MM.1S (cell line): ENCODE measurements around the gene TSHZ1.

Experiments
- DNase-seq: peaks from one replicate; pipeline ENCODE4 v3.0.0-alpha.2; 2015
- H2AFZ ChIP-seq: fragments of 300-600 bp; sonication (generic); 2 replicates; pipeline ENCODE4 v1.6.0; 2016; ENCODE audit warnings: antibody characterized with exemption, low read length
- H3F3A ChIP-seq: fragments of 300-600 bp; sonication (generic); 2 replicates; pipeline ENCODE4 v1.6.1; 2016; ENCODE audit warnings: mild to moderate bottlenecking, antibody characterized with exemption, low read length, moderate library complexity, mixed read lengths; ENCODE audit not compliant: insufficient read depth
- H3K27ac ChIP-seq: fragments of 300-600 bp; sonication (generic); 2 replicates; pipeline ENCODE4 v1.5.1; 2016; ENCODE audit warnings: mild to moderate bottlenecking, low read length
- H3K27me3 ChIP-seq: fragments of 300-600 bp; sonication (generic); replicated peaks from 2 replicates; pipeline ENCODE4 v1.6.0; 2016; ENCODE audit warnings: low read length; ENCODE audit not compliant: insufficient read depth
- H3K36me3 ChIP-seq: fragments of 300-600 bp; sonication (generic); replicated peaks from 2 replicates; pipeline ENCODE4 v1.6.1; 2016; ENCODE audit warnings: mild to moderate bottlenecking, low read length, mixed read lengths; ENCODE audit not compliant: insufficient read depth
- H3K4me1 ChIP-seq: fragments of 300-600 bp; sonication (generic); 2 replicates; pipeline ENCODE4 v1.6.1; 2016; ENCODE audit warnings: low read length, mixed read lengths
- H3K4me2 ChIP-seq: fragments of 300-600 bp; sonication (generic); 2 replicates; pipeline ENCODE4 v1.6.0; 2016; ENCODE audit warnings: low read depth, low read length
- H3K4me3 ChIP-seq: fragments of 300-600 bp; sonication (generic); 2 replicates; pipeline ENCODE4 v1.5.1; 2016; ENCODE audit warnings: low read length, mixed read lengths
- H3K79me2 ChIP-seq: fragments of 300-600 bp; sonication (generic); 2 replicates; pipeline ENCODE4 v1.6.1; 2016; ENCODE audit warnings: mixed run types, low read length, mixed read lengths
- H3K9ac ChIP-seq: fragments of 300-600 bp; sonication (generic); 2 replicates; pipeline ENCODE4 v1.6.1; 2016; ENCODE audit warnings: low read length, mixed read lengths
- H3K9me2 ChIP-seq: fragments of 300-600 bp; sonication (generic); replicated peaks from 2 replicates; pipeline ENCODE4 v1.6.1; 2016; ENCODE audit warnings: mild to moderate bottlenecking, low read length, mixed read lengths; ENCODE audit not compliant: insufficient read depth
- H3K9me3 ChIP-seq: fragments of 300-600 bp; sonication (generic); replicated peaks from 2 replicates; pipeline ENCODE4 v1.6.1; 2016; ENCODE audit warnings: mild to moderate bottlenecking, low read length, mixed read lengths; ENCODE audit not compliant: insufficient read depth
- H4K20me1 ChIP-seq: fragments of 300-600 bp; sonication (generic); 2 replicates; pipeline ENCODE4 v1.6.1; 2016; ENCODE audit warnings: mild to moderate bottlenecking, low read length, moderate library complexity, mixed read lengths; ENCODE audit not compliant: insufficient read depth
- CTCF ChIP-seq: fragments of 300-600 bp; sonication (generic); IDR thresholded peaks from 2 replicates; pipeline ENCODE4 v1.5.1; 2016; ENCODE audit warnings: antibody characterized with exemption, low read length, mixed read lengths
- EZH2 ChIP-seq: fragments of 300-600 bp; sonication (generic); optimal IDR thresholded peaks from 2 replicates; pipeline ENCODE3; 2017; ENCODE audit warnings: low read depth, mild to moderate bottlenecking, antibody characterized with exemption, low read length, mixed read lengths
- EZH2phosphoT487 ChIP-seq: fragments of 300-600 bp; sonication (generic); IDR thresholded peaks from 2 replicates; pipeline ENCODE4 v1.6.1; 2018; ENCODE audit warnings: antibody characterized with exemption, low read length

TSHZ1 gene

GRCh38 chr18:75213611-75214331, 3.2 kb downstream of the TSHZ1 start:
- Histone ChIP-seq H3K4me1 (no peaks in the 10 kb centered on the region), H3K9ac (no peak overlapping the region), H3K4me2 (no peak overlapping the region), H3K9me2 (no peaks in the 10 kb centered on the region), H3K79me2 (peaks cover 62% of the 10 kb centered on the region), H3K27ac (no peak overlapping the region), H2AFZ (no peak overlapping the region), H3K27me3 (no peaks in the 10 kb centered on the region), H4K20me1 (no peaks in the 10 kb centered on the region), H3F3A (peaks cover 14% of the 10 kb centered on the region), H3K9me3 (no peaks in the 10 kb centered on the region), H3K36me3 (no peaks in the 10 kb centered on the region), H3K4me3 (no peak overlapping the region)
- no peak for TF ChIP-seq EZH2
- TF ChIP-seq EZH2phosphoT487: no peak
- TF ChIP-seq CTCF: no peak
- no peak for DNase-seq

- peaks cover 13% of the 10 kb centered on the region for H3F3A ChIP-seq
- DNase-seq: no peak
- TF ChIP-seq EZH2phosphoT487 (no peak), CTCF (no peak), EZH2 (no peak)
- H3K27ac ChIP-seq: no peak overlapping the region
- no peaks in the 10 kb centered on the region for H3K36me3 ChIP-seq
- no peaks in the 10 kb centered on the region for H4K20me1 ChIP-seq
- no peaks in the 10 kb centered on the region for H3K27me3 ChIP-seq
- peaks cover 66% of the 10 kb centered on the region for H3K79me2 ChIP-seq
- H3K4me3 ChIP-seq: no peak overlapping the region
- no peak overlapping the region for H3K9ac ChIP-seq
- H3K9me3 ChIP-seq: no peaks in the 10 kb centered on the region
- no peaks in the 10 kb centered on the region for H3K4me1 ChIP-seq
- H3K9me2 ChIP-seq: no peaks in the 10 kb centered on the region
- no peak overlapping the region for H2AFZ ChIP-seq
- no peak overlapping the region for H3K4me2 ChIP-seq
Observed at GRCh38 chr18:75214332-75214690, 3.7 kb downstream of the TSHZ1 start.

GRCh38 chr18:75214766-75215510, 4.3 kb downstream of the TSHZ1 start:
- Histone ChIP-seq H3K36me3 (no peaks in the 10 kb centered on the region), H3K4me2 (no peak overlapping the region), H3K9me2 (no peaks in the 10 kb centered on the region), H4K20me1 (no peaks in the 10 kb centered on the region), H3K27me3 (no peaks in the 10 kb centered on the region), H3F3A (peaks cover 8% of the 10 kb centered on the region), H3K79me2 (peaks cover 72% of the 10 kb centered on the region), H3K4me1 (no peaks in the 10 kb centered on the region), H2AFZ (no peak overlapping the region), H3K9me3 (no peaks in the 10 kb centered on the region), H3K9ac (no peak overlapping the region), H3K4me3 (no peak overlapping the region), H3K27ac (no peak overlapping the region)
- TF ChIP-seq CTCF (no peak), EZH2phosphoT487 (no peak), EZH2 (no peak)
- DNase-seq: no peak
